ENCODE data around the gene VASP.

The VASP gene

DNA sequence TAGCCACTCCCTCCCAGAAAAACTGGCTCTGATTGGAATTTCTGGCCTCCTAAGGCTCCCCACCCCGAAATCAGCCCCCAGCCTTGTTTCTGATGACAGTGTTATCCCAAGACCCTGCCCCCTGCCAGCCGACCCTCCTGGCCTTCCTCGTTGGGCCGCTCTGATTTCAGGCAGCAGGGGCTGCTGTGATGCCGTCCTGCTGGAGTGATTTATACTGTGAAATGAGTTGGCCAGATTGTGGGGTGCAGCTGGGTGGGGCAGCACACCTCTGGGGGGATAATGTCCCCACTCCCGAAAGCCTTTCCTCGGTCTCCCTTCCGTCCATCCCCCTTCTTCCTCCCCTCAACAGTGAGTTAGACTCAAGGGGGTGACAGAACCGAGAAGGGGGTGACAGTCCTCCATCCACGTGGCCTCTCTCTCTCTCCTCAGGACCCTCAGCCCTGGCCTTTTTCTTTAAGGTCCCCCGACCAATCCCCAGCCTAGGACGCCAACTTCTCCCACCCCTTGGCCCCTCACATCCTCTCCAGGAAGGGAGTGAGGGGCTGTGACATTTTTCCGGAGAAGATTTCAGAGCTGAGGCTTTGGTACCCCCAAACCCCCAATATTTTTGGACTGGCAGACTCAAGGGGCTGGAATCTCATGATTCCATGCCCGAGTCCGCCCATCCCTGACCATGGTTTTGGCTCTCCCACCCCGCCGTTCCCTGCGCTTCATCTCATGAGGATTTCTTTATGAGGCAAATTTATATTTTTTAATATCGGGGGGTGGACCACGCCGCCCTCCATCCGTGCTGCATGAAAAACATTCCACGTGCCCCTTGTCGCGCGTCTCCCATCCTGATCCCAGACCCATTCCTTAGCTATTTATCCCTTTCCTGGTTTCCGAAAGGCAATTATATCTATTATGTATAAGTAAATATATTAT, 33.3 kb upstream of the VASP start:
- DNase-seq (ENCODE audit: low read depth in 2 of 2) = no peak

DNA sequence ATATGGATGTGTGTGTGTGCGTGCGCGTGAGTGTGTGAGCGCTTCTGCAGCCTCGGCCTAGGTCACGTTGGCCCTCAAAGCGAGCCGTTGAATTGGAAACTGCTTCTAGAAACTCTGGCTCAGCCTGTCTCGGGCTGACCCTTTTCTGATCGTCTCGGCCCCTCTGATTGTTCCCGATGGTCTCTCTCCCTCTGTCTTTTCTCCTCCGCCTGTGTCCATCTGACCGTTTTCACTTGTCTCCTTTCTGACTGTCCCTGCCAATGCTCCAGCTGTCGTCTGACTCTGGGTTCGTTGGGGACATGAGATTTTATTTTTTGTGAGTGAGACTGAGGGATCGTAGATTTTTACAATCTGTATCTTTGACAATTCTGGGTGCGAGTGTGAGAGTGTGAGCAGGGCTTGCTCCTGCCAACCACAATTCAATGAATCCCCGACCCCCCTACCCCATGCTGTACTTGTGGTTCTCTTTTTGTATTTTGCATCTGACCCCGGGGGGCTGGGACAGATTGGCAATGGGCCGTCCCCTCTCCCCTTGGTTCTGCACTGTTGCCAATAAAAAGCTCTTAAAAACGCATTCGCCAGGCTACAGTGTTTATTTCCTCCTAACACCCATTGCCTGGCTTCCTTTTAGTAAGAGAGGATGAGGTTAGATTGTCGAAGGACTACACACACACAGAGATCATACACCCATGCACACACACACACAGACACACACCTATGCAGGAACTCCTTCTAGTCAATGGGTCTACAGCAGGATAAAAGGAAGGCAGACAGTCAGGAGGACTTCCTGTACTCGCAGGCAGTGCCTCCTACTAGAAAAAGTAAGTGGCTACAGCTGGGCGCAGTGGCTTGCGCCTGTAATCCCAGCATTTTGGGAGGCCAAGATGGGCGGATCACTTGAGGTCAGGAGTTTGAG, 32.4 kb upstream of the VASP start:
- no peak for DNase-seq (ENCODE audit: low read depth in 2 of 2)

DNA sequence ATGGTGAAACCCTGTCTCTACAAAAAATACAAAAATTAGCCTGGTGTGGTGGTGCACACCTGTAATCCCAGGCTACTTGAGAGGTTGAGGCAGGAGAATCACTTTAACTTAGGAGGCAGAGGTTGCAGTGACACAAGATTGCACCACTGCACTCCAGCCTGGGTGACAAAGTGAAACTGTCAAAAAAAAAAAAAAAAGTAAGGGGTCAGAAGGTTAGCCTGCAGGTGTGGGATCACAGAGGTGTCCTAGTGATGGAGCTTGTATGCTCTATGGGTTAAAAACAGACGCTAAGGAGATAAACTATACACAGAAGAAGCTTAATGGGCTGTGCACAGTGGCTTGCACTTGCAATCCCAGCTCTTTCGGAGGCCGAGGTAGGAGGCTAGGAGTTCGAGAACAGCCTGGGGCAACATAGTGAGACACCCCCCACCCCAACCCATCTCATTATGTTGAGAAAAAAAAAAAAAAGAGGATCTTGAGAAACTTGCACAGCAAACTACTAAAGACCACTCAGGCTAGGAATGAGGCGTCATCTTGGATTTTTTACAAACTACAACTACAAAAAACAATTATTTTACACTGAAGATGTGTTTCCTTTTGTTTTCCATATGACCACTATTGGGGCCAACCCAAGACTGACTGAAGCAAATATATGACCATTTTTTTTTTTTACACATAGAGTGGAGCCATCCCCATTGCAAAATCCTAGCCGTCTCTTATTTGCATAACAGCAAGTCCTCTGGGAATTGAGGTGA, 31.6 kb upstream of the VASP start:
- DNase-seq (ENCODE audit: low read depth in 2 of 2) = no peak

DNA sequence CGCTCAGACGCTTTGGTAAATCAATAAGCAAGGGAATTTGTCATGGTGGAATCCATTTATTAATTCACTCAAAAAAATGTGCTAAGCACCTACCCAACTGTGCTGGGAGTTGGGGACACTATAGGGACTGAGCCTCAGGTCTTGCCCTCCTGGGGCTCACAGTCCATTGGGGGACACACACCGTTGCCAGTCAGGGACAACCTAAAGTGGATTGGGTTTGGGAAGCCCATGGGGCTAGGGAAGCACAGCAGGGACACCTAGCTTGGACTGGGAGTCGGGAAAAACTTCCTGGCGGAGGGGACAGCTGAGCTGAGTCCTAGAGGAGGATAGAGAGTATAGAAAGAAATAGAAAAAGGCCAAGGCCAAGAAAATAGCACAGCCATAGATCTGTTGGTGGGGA, 31.0 kb upstream of the VASP start:
- no peak for DNase-seq (ENCODE audit: low read depth in 2 of 2)

GRCh38 chr19:45477186-45477585, 30.1 kb upstream of the VASP start:
- DNase-seq (ENCODE audit: low read depth in 2 of 2) = no peak

DNA sequence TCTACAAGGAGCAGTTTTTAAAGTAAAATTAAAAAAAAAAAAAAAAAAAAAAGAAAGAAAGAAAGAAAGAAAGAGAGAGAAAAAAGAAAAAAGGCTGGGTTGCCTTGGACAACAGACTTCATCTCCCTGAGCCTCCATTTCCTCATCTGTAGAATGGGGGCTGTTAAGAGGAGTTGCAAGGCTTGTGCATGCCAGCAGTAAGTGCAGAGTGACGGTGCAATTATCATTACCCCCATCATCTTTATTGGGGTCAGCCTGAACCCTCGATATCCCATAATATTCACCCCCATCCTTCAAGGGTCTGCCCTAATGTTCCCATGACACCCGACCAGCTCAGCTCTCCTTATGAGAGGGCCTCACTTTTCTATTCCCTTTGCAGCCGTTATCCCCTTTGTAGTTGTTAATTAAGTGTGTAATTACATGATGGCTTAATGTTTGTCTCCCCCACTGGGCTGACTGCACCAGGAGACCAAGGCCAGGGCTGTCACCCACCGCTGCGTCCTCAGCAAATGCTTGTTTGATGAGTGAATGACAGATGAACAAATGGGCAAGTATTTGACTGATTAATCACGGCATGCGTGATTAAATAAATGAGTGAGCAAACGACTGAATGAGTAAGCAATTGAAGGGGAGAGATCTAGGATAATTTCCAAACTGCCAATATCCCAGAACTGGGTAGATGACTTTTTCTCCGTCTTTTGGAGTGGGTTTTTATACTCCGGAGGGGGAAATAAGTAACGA, 29.4 kb upstream of the VASP start:
- DNase-seq (ENCODE audit: low read depth in 2 of 2) = no peak

DNA sequence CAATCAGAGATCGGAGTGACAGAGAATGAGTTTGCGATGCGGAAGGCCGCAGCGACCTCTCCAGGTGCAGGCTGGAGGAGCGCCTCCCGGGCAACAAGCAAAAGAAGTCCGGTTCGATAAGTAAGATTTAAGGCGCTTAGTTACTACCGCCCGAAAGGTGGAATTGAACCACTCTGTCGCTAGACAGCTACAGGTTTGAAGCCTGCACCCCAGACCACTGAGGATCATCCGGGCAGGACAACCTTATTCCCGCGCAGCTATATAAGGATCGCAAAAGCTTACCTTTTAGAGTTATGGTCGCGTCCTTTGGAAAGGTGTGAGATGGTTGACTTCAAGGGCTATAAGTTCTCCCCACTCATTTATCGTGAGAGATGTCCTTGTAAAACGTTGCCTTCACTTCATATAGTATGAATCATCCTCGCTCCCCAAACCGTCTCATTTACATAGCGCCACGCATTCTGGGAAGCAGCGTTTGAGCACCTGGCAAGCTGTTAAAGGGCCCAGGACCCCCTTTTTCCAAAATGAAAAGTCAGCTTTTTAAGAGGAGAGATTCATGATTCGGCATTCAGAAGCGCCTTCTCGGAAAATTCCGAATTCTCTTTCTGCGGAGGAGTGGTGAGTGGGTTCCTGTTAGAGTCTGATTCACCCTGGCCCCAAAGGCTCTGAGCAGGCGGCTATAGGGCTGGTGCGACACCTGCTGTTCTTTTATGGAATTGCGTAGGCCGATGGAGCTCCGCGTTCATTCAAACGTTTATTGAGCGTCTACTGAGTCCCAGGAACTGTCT, 28.6 kb upstream of the VASP start:
- DNase-seq (ENCODE audit: low read depth in 2 of 2) = peak; percentile 89

GRCh38 chr19:45483033-45483432, 24.2 kb upstream of the VASP start:
- DNase-seq (ENCODE audit: low read depth in 2 of 2) = no peak

GRCh38 chr19:45484273-45484945, 22.9 kb upstream of the VASP start:
- DNase-seq (ENCODE audit: low read depth in 2 of 2) = no peak

GRCh38 chr19:45485305-45486077, 21.8 kb upstream of the VASP start:
- DNase-seq (ENCODE audit: low read depth in 2 of 2) = peak; percentile 87 to 89

DNA sequence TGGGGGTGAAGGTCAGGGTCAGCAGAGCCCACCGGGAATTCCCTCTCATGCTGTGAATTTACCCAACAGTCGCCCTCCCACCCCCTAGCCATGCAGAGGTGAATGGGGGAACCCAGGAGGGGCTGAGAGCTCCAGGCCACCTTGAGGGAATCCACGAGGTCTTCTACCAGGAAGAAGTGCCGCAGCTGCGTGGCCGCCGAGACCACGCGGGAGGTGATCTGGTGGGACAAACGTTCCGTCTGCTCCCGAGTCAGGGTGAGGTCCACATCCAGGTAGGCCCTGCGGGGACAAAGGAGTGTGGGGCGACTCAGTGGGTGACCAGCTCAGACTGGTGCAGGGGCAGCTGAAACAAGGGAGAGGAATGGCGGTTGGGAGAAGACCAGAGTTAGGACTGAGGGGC, 18.6 kb upstream of the VASP start:
- no peak for DNase-seq (ENCODE audit: low read depth in 2 of 2)

- no peak for DNase-seq (ENCODE audit: low read depth in 2 of 2)
Measured at GRCh38 chr19:45489216-45489855, 17.9 kb upstream of the VASP start.

DNA sequence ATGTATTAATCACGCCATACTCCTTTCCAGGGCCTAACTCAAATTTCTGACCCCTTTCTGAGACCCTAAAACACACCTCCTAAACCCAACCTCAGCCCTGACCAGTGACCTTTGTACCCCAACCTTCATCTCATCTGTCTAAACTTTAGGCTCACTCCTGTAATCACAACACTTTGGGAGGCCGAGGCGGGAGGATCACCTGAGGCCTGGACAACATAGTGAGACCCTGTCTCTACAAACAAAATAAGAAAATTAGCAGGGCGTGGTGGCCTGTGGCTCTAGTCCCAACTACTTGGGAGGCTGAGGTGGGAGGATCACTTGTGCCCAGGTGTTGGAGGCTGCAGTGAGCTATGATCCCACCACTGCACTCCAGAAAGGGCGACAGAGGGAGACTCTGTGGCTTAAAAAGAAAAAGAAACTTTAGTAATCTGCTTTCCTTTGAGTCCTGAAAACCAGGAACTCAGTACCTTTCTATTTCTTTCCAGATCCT, 15.1 kb upstream of the VASP start:
- no peak for DNase-seq (ENCODE audit: low read depth in 2 of 2)

- peak in 1 of 2 experiments; percentile 34 for DNase-seq (ENCODE audit: low read depth in 2 of 2)
Measured at GRCh38 chr19:45492627-45493470, 14.4 kb upstream of the VASP start.

DNA sequence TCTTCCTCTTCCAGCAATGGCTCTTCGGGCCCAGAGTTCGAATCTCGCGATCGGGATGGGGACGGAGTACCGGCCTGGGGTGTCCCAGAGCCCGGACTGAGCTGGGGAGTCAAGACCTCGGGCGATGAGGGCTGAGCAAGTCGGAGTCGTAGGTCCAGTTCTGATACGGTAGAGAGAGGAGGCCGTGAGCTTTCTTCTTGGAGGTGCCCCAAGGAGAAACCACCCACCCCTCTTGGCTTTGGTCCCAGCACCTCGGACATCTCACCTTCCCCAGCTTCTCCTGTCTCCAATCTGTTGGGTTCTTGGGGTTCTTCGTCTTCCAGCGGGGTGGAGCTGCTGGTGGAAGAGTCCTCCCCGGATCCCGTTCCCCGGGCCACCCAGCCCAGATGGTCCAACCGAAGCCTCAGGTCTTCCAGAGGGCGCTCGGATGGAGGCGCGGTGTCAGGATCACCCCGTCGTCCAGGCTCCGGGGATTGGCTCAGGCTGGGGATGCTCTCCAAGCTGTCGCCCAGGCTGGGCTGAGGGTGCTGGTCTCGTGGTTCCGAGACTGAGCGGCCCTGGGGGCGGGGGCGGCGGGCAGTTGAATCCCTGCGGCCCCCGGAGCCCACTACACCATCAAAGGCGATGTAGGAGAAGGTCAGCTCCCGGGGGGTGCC, 12.9 kb upstream of the VASP start:
- no peak for DNase-seq (ENCODE audit: low read depth in 2 of 2)

DNA sequence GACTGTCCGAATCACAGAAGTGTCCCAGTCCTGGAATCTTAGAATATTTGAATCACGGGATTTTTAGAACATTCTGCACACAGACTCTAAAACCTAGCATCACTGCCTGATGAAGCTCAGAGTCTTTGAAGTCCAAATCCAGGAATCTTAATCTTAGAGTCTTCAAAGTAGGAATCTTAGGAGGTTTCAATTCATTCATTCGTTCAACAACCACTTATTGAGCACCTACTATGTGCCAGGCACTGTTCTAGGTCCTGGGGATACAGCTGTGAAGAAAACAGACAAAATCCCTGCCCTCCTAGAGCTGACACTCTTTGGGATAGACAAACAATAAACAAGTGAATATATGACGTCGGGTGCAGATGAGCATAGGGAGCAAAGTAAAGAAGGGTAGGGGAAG, 12.1 kb upstream of the VASP start:
- no peak for DNase-seq (ENCODE audit: low read depth in 2 of 2)

Measured in fibroblast of skin of left quadriceps (primary cell).